Measurements from ENCODE around the gene LCAT. TPM values are rescaled to one million over a fixed set of nuclear protein-coding genes. Genes with fewer than 3 reads are reported as not detected.
A peak's percentile ranks its signal among the peaks of the same experiment; 100 is the strongest.

Gene LCAT
- total RNA-seq, result 10 to 100 TPM; 14.1 to 14.7 TPM
- polyA plus RNA-seq, result under 1 TPM; 0.52 to 0.84 (median 0.80) TPM
- 2.5 to 9.6 (median 3.0) reads per million in 6 experiments for total RNA-seq

- Mint-ChIP-seq H3K27ac (peak within 1 kb of the TSS in 2 of 10 donors; percentile 5 to 65), H3K4me3 (no peak within 1 kb of the TSS), H3K27me3 (no peaks in the 10 kb centered on the region), H3K9me3 (no peaks in the 10 kb centered on the region), H3K36me3 (peaks cover 0 to 3% (median 1%) of the 10 kb centered on the region in 3 donors), H3K4me1 (peaks cover 17 to 32% (median 28%) of the 10 kb centered on the region in 4 donors)
- POLR2A ChIA-PET, result interaction anchor here (0.9 to 1.2 kb wide), 2 partner anchors 8 to 17 kb away, joined by 3 to 4 read pairs; no protein-coding TSS in a partner anchor
- ATAC-seq (no peak), DNase-seq (no peak)
Observed at GRCh38 chr16:67943619-67944504, at the start of gene LCAT. TSS of gene LCAT (minus strand) at chr16:67944120. CDS start at chr16:67944101, 19 bp downstream.

- Mint-ChIP-seq H3K27me3 (no peaks in the 10 kb centered on the region), H3K4me3 (peak overlapping the region; percentile 82 to 94 (median 90)), H3K27ac (peak overlapping the region; percentile 92 to 99 (median 97)), H3K4me1 (peaks cover 20 to 56% (median 44%) of the 10 kb centered on the region in 4 donors), H3K9me3 (peaks cover 0 to 4% (median 0%) of the 10 kb centered on the region in 9 donors), H3K36me3 (peaks cover 0 to 10% (median 0%) of the 10 kb centered on the region in 3 donors)
- DNase-seq (peak; percentile 71 to 87 (median 82)), ATAC-seq (peak; percentile 90 to 91)
- POLR2A ChIA-PET, result interaction anchor here (0.6 to 17.7 kb wide), 11 partner anchors 10 to 272 kb away, joined by 3 to 447 read pairs (median 4); partner anchors contain the start of genes DDX28, DPEP2NB, DUS2 and NFATC3
Observed at GRCh38 chr16:67993207-67994039, 49.5 kb upstream of the LCAT start.

- peak overlapping the region; percentile 68 to 99 (median 94) for H3K27ac Mint-ChIP-seq
- no peaks in the 10 kb centered on the region for H3K27me3 Mint-ChIP-seq
- H3K4me3 Mint-ChIP-seq, result peak overlapping the region; percentile 14 to 94 (median 84)
- H3K4me1 Mint-ChIP-seq, result peaks cover 25 to 56% (median 44%) of the 10 kb centered on the region in 4 donors
- H3K36me3 Mint-ChIP-seq, result peaks cover 0 to 10% (median 0%) of the 10 kb centered on the region in 3 donors
- DNase-seq (no peak), ATAC-seq (peak in 1 of 2 donors; percentile 6)
- POLR2A ChIA-PET, result interaction anchor here (0.5 to 7.0 kb wide), 9 partner anchors 7 to 273 kb away, joined by 3 to 48 read pairs (median 4); partner anchors contain the start of genes DDX28, DPEP2 and DUS2
- H3K9me3 Mint-ChIP-seq, result peaks cover 0 to 4% (median 0%) of the 10 kb centered on the region in 9 donors
Observed at GRCh38 chr16:67992661-67993206, 48.8 kb upstream of the LCAT start.

- H3K27me3 Mint-ChIP-seq, result no peaks in the 10 kb centered on the region
- POLR2A ChIA-PET, result interaction anchor here (0.9 to 1.4 kb wide), 5 partner anchors 9 to 51 kb away, joined by 3 to 6 read pairs (median 3); no protein-coding TSS in a partner anchor
Observed at GRCh38 chr16:67990018-67990386, 46.1 kb upstream of the LCAT start.

GRCh38 chr16:67989322-67990017, 45.5 kb upstream of the LCAT start:
- peaks cover 22 to 36% (median 32%) of the 10 kb centered on the region in 4 donors for H3K4me1 Mint-ChIP-seq
- peak overlapping the region in 7 of 10 donors; percentile 10 to 94 (median 59) for H3K27ac Mint-ChIP-seq
- no peaks in the 10 kb centered on the region for H3K27me3 Mint-ChIP-seq
- no peak for DNase-seq
- ATAC-seq, result no peak
- POLR2A ChIA-PET, result interaction anchor here (0.5 to 1.4 kb wide), 8 partner anchors 8 to 72 kb away, joined by 3 to 6 read pairs (median 3); no protein-coding TSS in a partner anchor
- no peaks in the 10 kb centered on the region for H3K9me3 Mint-ChIP-seq
- H3K4me3 Mint-ChIP-seq, result no peak overlapping the region
- H3K36me3 Mint-ChIP-seq, result peaks cover 0 to 10% (median 0%) of the 10 kb centered on the region in 3 donors

More at GRCh38 chr16:67990018-67990386, 46.1 kb upstream of the LCAT start:
- ATAC-seq, result no peak
- H3K4me3 Mint-ChIP-seq, result no peak overlapping the region
- H3K9me3 Mint-ChIP-seq, result peaks cover 0 to 2% (median 0%) of the 10 kb centered on the region in 9 donors
- H3K27ac Mint-ChIP-seq, result peak overlapping the region in 6 of 10 donors; percentile 2 to 73 (median 61)
- H3K4me1 Mint-ChIP-seq, result peaks cover 23 to 36% (median 31%) of the 10 kb centered on the region in 4 donors
- no peak for DNase-seq
- peaks cover 0 to 10% (median 0%) of the 10 kb centered on the region in 3 donors for H3K36me3 Mint-ChIP-seq

GRCh38 chr16:67988675-67989074, 44.8 kb upstream of the LCAT start:
- DNase-seq (no peak), ATAC-seq (no peak)
- peak overlapping the region in 9 of 10 donors; percentile 24 to 94 (median 54) for H3K27ac Mint-ChIP-seq
- H3K27me3 Mint-ChIP-seq, result no peaks in the 10 kb centered on the region
- peaks cover 0 to 10% (median 0%) of the 10 kb centered on the region in 3 donors for H3K36me3 Mint-ChIP-seq
- no peaks in the 10 kb centered on the region for H3K9me3 Mint-ChIP-seq
- peaks cover 22 to 40% (median 33%) of the 10 kb centered on the region in 4 donors for H3K4me1 Mint-ChIP-seq
- POLR2A ChIA-PET, result interaction anchor here (0.7 to 2.1 kb wide), 5 partner anchors 17 to 72 kb away, joined by 3 to 7 read pairs (median 4); no protein-coding TSS in a partner anchor
- H3K4me3 Mint-ChIP-seq, result no peak overlapping the region

GRCh38 chr16:67987460-67988160, 43.7 kb upstream of the LCAT start:
- ATAC-seq, result no peak
- no peak for DNase-seq
- Mint-ChIP-seq H3K4me3 (peak overlapping the region in 1 of 10 donors; percentile 34), H3K27me3 (no peaks in the 10 kb centered on the region), H3K4me1 (peaks cover 22 to 42% (median 32%) of the 10 kb centered on the region in 4 donors), H3K36me3 (peaks cover 0 to 10% (median 0%) of the 10 kb centered on the region in 3 donors), H3K27ac (peak overlapping the region; percentile 53 to 94 (median 82)), H3K9me3 (no peaks in the 10 kb centered on the region)
- POLR2A ChIA-PET, result interaction anchor here (0.5 to 2.1 kb wide), 6 partner anchors 12 to 102 kb away, joined by 3 to 7 read pairs (median 3); no protein-coding TSS in a partner anchor

- Mint-ChIP-seq H3K27ac (peak overlapping the region in 3 of 10 donors; percentile 15 to 77 (median 67)), H3K27me3 (no peaks in the 10 kb centered on the region), H3K4me3 (no peak overlapping the region), H3K9me3 (no peaks in the 10 kb centered on the region), H3K36me3 (peaks cover 0 to 10% (median 0%) of the 10 kb centered on the region in 3 donors), H3K4me1 (peaks cover 22 to 37% (median 28%) of the 10 kb centered on the region in 4 donors)
- DNase-seq (no peak), ATAC-seq (no peak)
- POLR2A ChIA-PET, result interaction anchor here (0.5 to 2.1 kb wide), 7 partner anchors 13 to 480 kb away, joined by 3 to 7 read pairs (median 3); no protein-coding TSS in a partner anchor
Observed at GRCh38 chr16:67986949-67987348, 43.0 kb upstream of the LCAT start.

GRCh38 chr16:67982011-67982696, 38.2 kb upstream of the LCAT start:
- ATAC-seq (no peak), DNase-seq (no peak)
- Mint-ChIP-seq H3K9me3 (no peaks in the 10 kb centered on the region), H3K4me1 (peaks cover 11 to 24% (median 21%) of the 10 kb centered on the region in 4 donors), H3K27ac (peak overlapping the region in 1 of 10 donors; percentile 56), H3K36me3 (no peaks in the 10 kb centered on the region), H3K27me3 (no peaks in the 10 kb centered on the region), H3K4me3 (no peak overlapping the region)
- POLR2A ChIA-PET, result interaction anchor here (0.6 to 2.3 kb wide), 6 partner anchors 10 to 46 kb away, joined by 3 to 9 read pairs (median 4); partner anchors contain the start of gene PSMB10

Measured in naive thymus-derived CD8-positive, alpha-beta T cell (primary cell).